Measurements from ENCODE around the gene GPSM3. TPM values are rescaled to one million over a fixed set of nuclear protein-coding genes. Genes with fewer than 3 reads are reported as not detected.

Gene GPSM3
- total and polyA plus RNA-seq, 2 donors (not counting 1 experiment from before 2014, with no cell fraction given), result 194 to 299 TPM

DNA sequence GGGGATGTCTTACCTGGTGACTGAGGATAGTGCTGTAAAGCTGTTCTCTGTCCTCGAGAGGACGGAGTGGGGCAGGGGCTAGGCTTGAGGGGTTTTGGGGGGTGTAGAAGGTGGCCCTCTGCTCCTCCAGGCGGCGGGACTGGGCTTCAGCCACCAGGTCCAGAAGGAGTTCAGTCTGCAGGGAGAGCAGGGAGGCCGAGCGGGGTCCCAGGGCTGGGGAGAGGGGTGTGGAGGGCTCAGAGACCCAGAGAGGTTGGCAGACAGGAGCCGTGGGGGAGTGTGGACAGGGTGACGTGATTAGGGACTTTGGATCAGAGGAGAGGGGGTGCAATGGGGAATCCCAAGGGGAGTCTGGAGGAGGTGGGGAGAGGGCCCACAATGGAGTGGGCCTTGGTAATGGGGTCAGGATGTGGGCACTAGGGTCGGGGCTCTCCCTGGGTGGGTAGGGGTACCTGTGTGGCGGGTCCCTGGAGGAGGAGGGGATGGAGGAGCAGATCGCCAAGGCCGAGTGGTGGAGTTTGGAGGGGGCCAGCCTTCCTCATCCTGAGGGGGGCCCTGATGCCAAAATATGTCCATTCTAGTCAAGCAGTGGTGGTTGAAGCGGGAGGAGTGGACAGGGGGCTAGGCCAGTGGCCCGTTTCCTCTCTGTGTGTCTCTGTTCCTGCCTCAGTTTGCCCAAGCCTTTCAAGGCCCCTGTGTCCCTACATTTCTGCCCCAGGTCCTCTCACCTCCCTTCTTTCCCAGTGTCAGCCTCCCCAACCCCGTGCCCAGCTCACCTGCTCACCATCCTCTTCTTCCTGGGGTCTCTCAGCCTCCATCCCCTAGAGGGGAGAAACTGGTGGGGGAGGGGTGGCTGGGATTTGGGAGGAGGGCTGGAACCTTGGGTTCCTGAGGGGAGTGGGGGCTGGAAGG lies 491 bp downstream of the GPSM3 start:
- peak overlapping the region; percentile 96 for H3K9ac ChIP-seq (ENCODE audit: low read length)
- ATAC-seq (ENCODE audit: low read depth), result no peak
- Mint-ChIP-seq H3K27me3 (no peaks in the 10 kb centered on the region), H3K4me1 (peaks cover 79% of the 10 kb centered on the region), H3K27ac (peak overlapping the region; percentile 96), H3K9me3 (ENCODE audit: insufficient read depth) (no peaks in the 10 kb centered on the region), H3K4me3 (peak overlapping the region; percentile 91)
- peak overlapping the region; percentile 72 to 99 (median 95) for H3K4me3 ChIP-seq (ENCODE audit: control extremely low read depth in 1 of 5, extremely low read depth in 1 of 5, insufficient read depth in 1 of 5, low read depth in 2 of 5, low read length in 4 of 5)
- CTCF ChIA-PET, result interaction anchor here (0.6 to 1.6 kb wide), 6 partner anchors 13 to 102 kb away, joined by 3 to 8 read pairs (median 5); partner anchors contain the start of gene ATF6B
- H3K9me3 ChIP-seq (ENCODE audit: control extremely low read depth in 1 of 3, control insufficient read depth in 2 of 3, insufficient read depth in 1 of 3, low read length in 2 of 3), result no peaks in the 10 kb centered on the region
- peak; percentile 43 for DNase-seq
- peaks cover 0 to 25% of the 10 kb centered on the region in 2 experiments for H3K36me3 ChIP-seq (replicated peaks in 1 of 2; ENCODE audit: control extremely low read depth in 1 of 2, control insufficient read depth in 1 of 2, extremely low read depth in 1 of 2, insufficient read depth in 2 of 2, low read length in 1 of 2)
- peak overlapping the region; percentile 91 for H3K4me2 ChIP-seq (replicated peaks; ENCODE audit: low read depth, low read length, poor library complexity, severe bottlenecking)
- peaks cover 59 to 77% of the 10 kb centered on the region in 2 donors for H3K4me1 ChIP-seq (ENCODE audit: control insufficient read depth in 2 of 2, insufficient read depth in 2 of 2, low read length in 2 of 2)
- 37% methylated on average over 13 of the region's 15 CpGs for WGBS (ENCODE audit: insufficient coverage)
- H3K27me3 ChIP-seq (replicated peaks in 1 of 4; ENCODE audit: control extremely low read depth in 1 of 4, control insufficient read depth in 3 of 4, insufficient read depth in 4 of 4, low read length in 3 of 4), result no peaks in the 10 kb centered on the region
- TF ChIP-seq EZH2 (IDR thresholded peaks at IDR 0.05; ENCODE audit: borderline replicate concordance, insufficient read depth, low read depth, low read length, poor library complexity, severe bottlenecking), result no peak
- TF ChIP-seq, protein P1, sequence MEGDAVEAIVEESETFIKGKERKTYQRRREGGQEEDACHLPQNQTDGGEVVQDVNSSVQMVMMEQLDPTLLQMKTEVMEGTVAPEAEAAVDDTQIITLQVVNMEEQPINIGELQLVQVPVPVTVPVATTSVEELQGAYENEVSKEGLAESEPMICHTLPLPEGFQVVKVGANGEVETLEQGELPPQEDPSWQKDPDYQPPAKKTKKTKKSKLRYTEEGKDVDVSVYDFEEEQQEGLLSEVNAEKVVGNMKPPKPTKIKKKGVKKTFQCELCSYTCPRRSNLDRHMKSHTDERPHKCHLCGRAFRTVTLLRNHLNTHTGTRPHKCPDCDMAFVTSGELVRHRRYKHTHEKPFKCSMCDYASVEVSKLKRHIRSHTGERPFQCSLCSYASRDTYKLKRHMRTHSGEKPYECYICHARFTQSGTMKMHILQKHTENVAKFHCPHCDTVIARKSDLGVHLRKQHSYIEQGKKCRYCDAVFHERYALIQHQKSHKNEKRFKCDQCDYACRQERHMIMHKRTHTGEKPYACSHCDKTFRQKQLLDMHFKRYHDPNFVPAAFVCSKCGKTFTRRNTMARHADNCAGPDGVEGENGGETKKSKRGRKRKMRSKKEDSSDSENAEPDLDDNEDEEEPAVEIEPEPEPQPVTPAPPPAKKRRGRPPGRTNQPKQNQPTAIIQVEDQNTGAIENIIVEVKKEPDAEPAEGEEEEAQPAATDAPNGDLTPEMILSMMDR (IDR thresholded peaks at IDR 0.05), result no peak
- peak overlapping the region; percentile 93 to 97 for H3K27ac ChIP-seq (ENCODE audit: low read length in 2 of 2)
- H3K79me2 ChIP-seq (ENCODE audit: control insufficient read depth, insufficient read depth, low read length), result peaks cover 58% of the 10 kb centered on the region
- H4K20me1 ChIP-seq (ENCODE audit: control insufficient read depth, insufficient read depth, low read length, poor library complexity, severe bottlenecking), result no peaks in the 10 kb centered on the region
- peak overlapping the region; percentile 63 for H2AFZ ChIP-seq (ENCODE audit: insufficient read depth, low read depth, low read length, poor library complexity, severe bottlenecking)
- POLR2A ChIA-PET, result interaction anchor here (0.8 to 1.6 kb wide), 4 partner anchors 13 to 64 kb away, joined by 3 to 10 read pairs (median 6); partner anchors contain the start of gene ATF6B
- intact Hi-C loops (cut with micrococcal nuclease), result loop anchor here (10.0 kb wide), 2 partner anchors 457 to 697 kb away; partner anchors contain the start of genes CLIC1 and MICB

Data from B cell (primary cell).